Prostate gland (tissue), 2 donors: ENCODE results near the gene RASGRP1.

ENCODE experiments used
- POLR2A ChIP-seq: fragments of 450-650 bp; IDR thresholded peaks from one replicate; pipeline ENCODE4 v1.6.1; 2016; ENCODE audit warnings: antibody characterized with exemption, mild to moderate bottlenecking
- TF ChIP-seq, protein P1 (sequence below), 4 experiments: fragments of 200-600 bp in 2 of 4; fragments of 450-650 bp in 2 of 4; sonication (generic) in 2 of 4; IDR thresholded peaks; 1 replicate in 3 of 4; 2 replicates in 1 of 4; pipeline ENCODE4 v1.5.1; 2016 to 2019; ENCODE audit warnings: antibody characterized with exemption in 4 of 4, mild to moderate bottlenecking in 2 of 4, moderate library complexity in 2 of 4

DNA sequence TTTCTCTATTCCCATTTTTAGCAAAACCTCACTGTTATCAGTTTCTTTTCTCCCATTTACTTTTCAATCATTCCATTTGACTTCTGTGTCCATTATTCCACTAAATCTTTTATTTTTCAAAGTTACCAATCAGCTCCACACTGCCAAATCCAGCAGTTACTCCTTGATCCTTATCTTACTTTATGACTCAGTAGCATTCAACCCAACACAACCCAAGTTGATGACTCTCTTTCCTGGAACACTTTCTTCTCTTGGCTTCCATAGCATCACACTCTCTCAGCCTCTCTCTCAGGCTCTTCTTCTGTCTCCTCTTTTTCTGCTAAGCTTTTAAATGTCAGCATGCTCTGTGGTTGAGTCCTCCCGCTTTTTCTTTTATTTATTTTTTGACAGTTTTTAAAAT, 36.3 kb downstream of the RASGRP1 start:
- no peak for TF ChIP-seq POLR2A
- TF ChIP-seq, protein P1, sequence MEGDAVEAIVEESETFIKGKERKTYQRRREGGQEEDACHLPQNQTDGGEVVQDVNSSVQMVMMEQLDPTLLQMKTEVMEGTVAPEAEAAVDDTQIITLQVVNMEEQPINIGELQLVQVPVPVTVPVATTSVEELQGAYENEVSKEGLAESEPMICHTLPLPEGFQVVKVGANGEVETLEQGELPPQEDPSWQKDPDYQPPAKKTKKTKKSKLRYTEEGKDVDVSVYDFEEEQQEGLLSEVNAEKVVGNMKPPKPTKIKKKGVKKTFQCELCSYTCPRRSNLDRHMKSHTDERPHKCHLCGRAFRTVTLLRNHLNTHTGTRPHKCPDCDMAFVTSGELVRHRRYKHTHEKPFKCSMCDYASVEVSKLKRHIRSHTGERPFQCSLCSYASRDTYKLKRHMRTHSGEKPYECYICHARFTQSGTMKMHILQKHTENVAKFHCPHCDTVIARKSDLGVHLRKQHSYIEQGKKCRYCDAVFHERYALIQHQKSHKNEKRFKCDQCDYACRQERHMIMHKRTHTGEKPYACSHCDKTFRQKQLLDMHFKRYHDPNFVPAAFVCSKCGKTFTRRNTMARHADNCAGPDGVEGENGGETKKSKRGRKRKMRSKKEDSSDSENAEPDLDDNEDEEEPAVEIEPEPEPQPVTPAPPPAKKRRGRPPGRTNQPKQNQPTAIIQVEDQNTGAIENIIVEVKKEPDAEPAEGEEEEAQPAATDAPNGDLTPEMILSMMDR (IDR thresholded peaks at IDR 0.05) = no peak
